HepG2 (cell line): Measurements from ENCODE around the gene GSTM4. TPM values are rescaled to one million over a fixed set of nuclear protein-coding genes. Genes with fewer than 3 reads are reported as not detected.

Experiments
- DRAP1 ChIP-seq: IDR thresholded peaks from 2 replicates; pipeline ENCODE4 v1.6.1; 2016; ENCODE audit warnings: missing genetic modification reagents, missing compliant biosample characterization
- EHMT2 ChIP-seq: fragments of 200-600 bp; sonication (generic); IDR thresholded peaks from 2 replicates; pipeline ENCODE4 v1.7.0; 2017; ENCODE audit warnings: antibody characterized with exemption, low read depth, low read length, borderline replicate concordance
- KDM2A ChIP-seq: sonication (generic); formaldehyde crosslinking; IDR thresholded peaks from 2 replicates; pipeline ENCODE4 v1.4.0; 2020; ENCODE audit warnings: low read depth, missing genetic modification reagents, borderline replicate concordance
- NR3C1 ChIP-seq: sonication (generic); formaldehyde crosslinking; IDR thresholded peaks from 2 replicates; pipeline ENCODE4 v1.4.0; 2020; ENCODE audit warnings: missing genetic modification reagents
- PCBP1 ChIP-seq: fragments of 200-400 bp; formaldehyde crosslinking; IDR thresholded peaks from 2 replicates; pipeline ENCODE4 v1.6.1; 2017; ENCODE audit warnings: mild to moderate bottlenecking, low read depth, low read length, borderline replicate concordance
- PHF8 ChIP-seq: sonication (generic); formaldehyde crosslinking; IDR thresholded peaks from 2 replicates; pipeline ENCODE4 v1.5.0; 2020; ENCODE audit warnings: missing genetic modification reagents
- RNF2 ChIP-seq: fragments of 450-650 bp; conservative IDR thresholded peaks from 2 replicates; pipeline ENCODE4 v1.6.1; 2016; ENCODE audit warnings: low read depth
- SAP130 ChIP-seq: IDR thresholded peaks from 2 replicates; pipeline ENCODE4 v1.6.1; 2016; ENCODE audit warnings: low read depth
- SP5 ChIP-seq: IDR thresholded peaks from 2 replicates; pipeline ENCODE4 v1.6.1; 2016; ENCODE audit warnings: low read depth, borderline replicate concordance
- ZBTB2 ChIP-seq: sonication (generic); formaldehyde crosslinking; IDR thresholded peaks from 2 replicates; pipeline ENCODE4 v1.8.0; 2022; ENCODE audit warnings: low read depth, missing genetic modification reagents
- ZNF704 ChIP-seq: sonication (generic); formaldehyde crosslinking; IDR thresholded peaks from 2 replicates; pipeline ENCODE4 v1.8.1; 2023; ENCODE audit warnings: mild to moderate bottlenecking, inconsistent platforms, moderate library complexity, missing genetic modification reagents, borderline replicate concordance
- ZNF747 ChIP-seq: sonication (generic); formaldehyde crosslinking; IDR thresholded peaks from 2 replicates; pipeline ENCODE4 v1.8.1; 2023; ENCODE audit warnings: missing genetic modification reagents, mild to moderate bottlenecking, borderline replicate concordance
- ZNF781 ChIP-seq: sonication (generic); formaldehyde crosslinking; IDR thresholded peaks from 2 replicates; pipeline ENCODE4 v1.5.1; 2020; ENCODE audit warnings: borderline replicate concordance, mild to moderate bottlenecking, missing genetic modification reagents; ENCODE audit errors: not compliant biosample characterization
- polyA plus RNA-seq, 8 experiments: library from polyadenylated mRNA; depleted of rRNA in 3 of 8; stranded (reverse) in 7 of 8; unstranded in 1 of 8; fragments of >200 nt; fragmentation: Illumina TruSeq in 4 of 8; extraction: Trizol in 4 of 8; gene quantifications; 2 replicates each; pipeline versions ENCODE4 v1.2.1 to v1.2.3, GENCODE V29; 2011 to 2016; ENCODE audit warnings: low read depth in 4 of 8, missing spikeins in 1 of 8, mixed read lengths in 1 of 8; ENCODE audit not compliant: insufficient read depth in 1 of 8
- total RNA-seq, 5 experiments: library from RNA; depleted of rRNA; stranded (reverse); fragments of >200 nt; fragmentation: Illumina TruSeq; extraction: Trizol; gene quantifications; 2 replicates each; pipeline ENCODE4 v1.2.3, GENCODE V29; 2016; ENCODE audit warnings: low read depth in 1 of 5
- TF ChIP-seq, protein P1 (sequence below), 2 experiments: sonication (generic) in 1 of 2; formaldehyde crosslinking in 1 of 2; IDR thresholded peaks; 2 replicates each; pipeline versions ENCODE4 v1.6.1 to v1.9.0; 2014 to 2022; ENCODE audit warnings: antibody characterized with exemption in 1 of 2, borderline replicate concordance in 1 of 2, inconsistent platforms in 1 of 2, low read depth in 1 of 2, missing genetic modification reagents in 1 of 2
- TF ChIP-seq, protein P2 (sequence below): sonication (generic); formaldehyde crosslinking; IDR thresholded peaks from 2 replicates; pipeline ENCODE4 v1.5.0; 2020; ENCODE audit warnings: mild to moderate bottlenecking, low read depth, missing genetic modification reagents, borderline replicate concordance
- TF ChIP-seq, protein P3 (sequence below): sonication (generic); formaldehyde crosslinking; IDR thresholded peaks from 2 replicates; pipeline ENCODE4 v1.9.0; 2022; ENCODE audit warnings: low read depth, missing genetic modification reagents

Gene GSTM4
- total and polyA plus RNA-seq, 2 of the 13 experiments (the other 11 are each of a cell fraction or from before 2014, with no cell fraction given), result 25.3 to 40.8 TPM

DNA sequence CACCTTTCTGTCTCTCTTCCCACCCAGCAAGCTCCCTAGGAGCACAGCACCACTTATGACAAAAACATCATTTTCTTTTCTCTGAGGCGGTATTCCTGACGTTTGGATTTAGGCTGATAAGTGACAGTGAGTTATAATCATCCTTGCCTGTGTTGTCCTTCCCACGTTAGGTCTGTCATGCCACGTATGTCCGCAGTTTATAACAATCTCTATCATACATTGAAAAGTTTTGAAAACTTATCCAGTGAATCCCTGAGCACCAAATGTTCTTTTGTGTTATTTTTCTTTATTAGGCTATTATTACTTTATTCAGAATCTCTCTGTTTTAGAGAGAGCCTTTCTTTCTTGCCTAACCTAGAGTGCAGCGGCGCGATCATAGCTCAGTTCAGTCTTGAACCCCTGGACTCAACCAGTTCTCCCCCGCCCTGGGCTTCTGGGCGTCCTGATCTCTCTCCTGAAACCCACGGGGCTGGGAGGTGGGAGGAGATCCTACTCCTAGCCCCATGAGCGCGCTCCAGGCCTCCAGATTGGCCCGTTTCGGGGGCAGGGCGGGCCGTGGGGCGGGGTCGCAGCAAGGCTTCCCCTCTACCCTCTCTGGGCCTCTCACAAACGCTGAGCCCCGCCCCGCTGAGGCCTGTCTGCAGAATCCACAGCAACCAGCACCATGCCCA lies 11.7 kb downstream of the GSTM4 start, which contains the start of gene GSTM2 (continued):
- TF ChIP-seq, protein P1, sequence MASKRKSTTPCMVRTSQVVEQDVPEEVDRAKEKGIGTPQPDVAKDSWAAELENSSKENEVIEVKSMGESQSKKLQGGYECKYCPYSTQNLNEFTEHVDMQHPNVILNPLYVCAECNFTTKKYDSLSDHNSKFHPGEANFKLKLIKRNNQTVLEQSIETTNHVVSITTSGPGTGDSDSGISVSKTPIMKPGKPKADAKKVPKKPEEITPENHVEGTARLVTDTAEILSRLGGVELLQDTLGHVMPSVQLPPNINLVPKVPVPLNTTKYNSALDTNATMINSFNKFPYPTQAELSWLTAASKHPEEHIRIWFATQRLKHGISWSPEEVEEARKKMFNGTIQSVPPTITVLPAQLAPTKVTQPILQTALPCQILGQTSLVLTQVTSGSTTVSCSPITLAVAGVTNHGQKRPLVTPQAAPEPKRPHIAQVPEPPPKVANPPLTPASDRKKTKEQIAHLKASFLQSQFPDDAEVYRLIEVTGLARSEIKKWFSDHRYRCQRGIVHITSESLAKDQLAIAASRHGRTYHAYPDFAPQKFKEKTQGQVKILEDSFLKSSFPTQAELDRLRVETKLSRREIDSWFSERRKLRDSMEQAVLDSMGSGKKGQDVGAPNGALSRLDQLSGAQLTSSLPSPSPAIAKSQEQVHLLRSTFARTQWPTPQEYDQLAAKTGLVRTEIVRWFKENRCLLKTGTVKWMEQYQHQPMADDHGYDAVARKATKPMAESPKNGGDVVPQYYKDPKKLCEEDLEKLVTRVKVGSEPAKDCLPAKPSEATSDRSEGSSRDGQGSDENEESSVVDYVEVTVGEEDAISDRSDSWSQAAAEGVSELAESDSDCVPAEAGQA (IDR thresholded peaks at IDR 0.05; ENCODE audit: low read depth), result no peak
- TF ChIP-seq, protein P1 (CRISPR knock-in tag; IDR thresholded peaks at IDR 0.05; ENCODE audit: borderline replicate concordance), result no peak
- TF ChIP-seq SP5 (CRISPR knock-in tag) (peak; percentile 66), ZNF704 (CRISPR knock-in tag) (no peak), KDM2A (CRISPR knock-in tag) (no peak; the same call in 1 of the 2 replicates), ZNF747 (no peak), ZNF781 (CRISPR knock-in tag) (no peak), SAP130 (peak; percentile 68), RNF2 (no peak), PCBP1 (no peak), EHMT2 (no peak), NR3C1 (CRISPR knock-in tag) (no peak), ZBTB2 (CRISPR knock-in tag) (no peak), PHF8 (CRISPR knock-in tag) (peak; percentile 36; the same call in 1 of the 2 replicates), DRAP1 (peak; percentile 65)
- TF ChIP-seq, protein P2, sequence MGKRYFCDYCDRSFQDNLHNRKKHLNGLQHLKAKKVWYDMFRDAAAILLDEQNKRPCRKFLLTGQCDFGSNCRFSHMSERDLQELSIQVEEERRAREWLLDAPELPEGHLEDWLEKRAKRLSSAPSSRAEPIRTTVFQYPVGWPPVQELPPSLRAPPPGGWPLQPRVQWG (CRISPR knock-in tag), result no peak
- TF ChIP-seq, protein P3, sequence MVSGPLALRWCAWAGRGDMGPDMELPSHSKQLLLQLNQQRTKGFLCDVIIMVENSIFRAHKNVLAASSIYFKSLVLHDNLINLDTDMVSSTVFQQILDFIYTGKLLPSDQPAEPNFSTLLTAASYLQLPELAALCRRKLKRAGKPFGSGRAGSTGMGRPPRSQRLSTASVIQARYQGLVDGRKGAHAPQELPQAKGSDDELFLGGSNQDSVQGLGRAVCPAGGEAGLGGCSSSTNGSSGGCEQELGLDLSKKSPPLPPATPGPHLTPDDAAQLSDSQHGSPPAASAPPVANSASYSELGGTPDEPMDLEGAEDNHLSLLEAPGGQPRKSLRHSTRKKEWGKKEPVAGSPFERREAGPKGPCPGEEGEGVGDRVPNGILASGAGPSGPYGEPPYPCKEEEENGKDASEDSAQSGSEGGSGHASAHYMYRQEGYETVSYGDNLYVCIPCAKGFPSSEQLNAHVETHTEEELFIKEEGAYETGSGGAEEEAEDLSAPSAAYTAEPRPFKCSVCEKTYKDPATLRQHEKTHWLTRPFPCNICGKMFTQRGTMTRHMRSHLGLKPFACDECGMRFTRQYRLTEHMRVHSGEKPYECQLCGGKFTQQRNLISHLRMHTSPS (CRISPR knock-in tag), result no peak
